Calu3 (cell line): ENCODE results near the gene ERCC8. TPM values are rescaled to one million over a fixed set of nuclear protein-coding genes. Genes with fewer than 3 reads are reported as not detected.

Source experiments
- BruUV-seq: library from RNA; stranded (reverse); fragments of 400-500 nt; replicated peaks from 2 replicates; lab custom pipeline; 2021; lab: Mats Ljungman, UMichigan
- CTCF ChIA-PET: fragments of 300-600 bp; sonication (Branson Sonifier 250); formaldehyde crosslinking; loops from one replicate; lab custom pipeline; 2022; ENCODE audit warnings: antibody characterized with exemption; lab: Charles Lee
- DNase-seq: peaks from one replicate; pipeline ENCODE4 v3.0.0; 2022
- H3K27ac Mint-ChIP-seq: one replicate; pipeline ENCODE4 v1.8.0; 2022; ENCODE audit warnings: mixed read lengths; ENCODE audit not compliant: unreplicated experiment
- H3K27me3 Mint-ChIP-seq: one replicate; pipeline ENCODE4 v1.8.0; 2022; ENCODE audit warnings: mixed read lengths; ENCODE audit not compliant: unreplicated experiment
- H3K36me3 Mint-ChIP-seq: one replicate; pipeline ENCODE4 v1.8.0; 2022; ENCODE audit warnings: mild to moderate bottlenecking, moderate library complexity, mixed read lengths; ENCODE audit not compliant: insufficient read depth, unreplicated experiment
- H3K4me1 Mint-ChIP-seq: one replicate; pipeline ENCODE4 v1.8.0; 2022; ENCODE audit warnings: mild to moderate bottlenecking, low read depth, mixed read lengths; ENCODE audit not compliant: unreplicated experiment
- H3K4me3 Mint-ChIP-seq: one replicate; pipeline ENCODE4 v1.8.0; 2022; ENCODE audit warnings: mild to moderate bottlenecking, low read depth, moderate library complexity, mixed read lengths; ENCODE audit not compliant: unreplicated experiment
- H3K9me3 Mint-ChIP-seq: one replicate; pipeline ENCODE4 v1.8.0; 2022; ENCODE audit warnings: low read depth, mixed read lengths; ENCODE audit not compliant: unreplicated experiment
- CTCF ChIP-seq: fragments of 200-600 bp; IDR thresholded peaks from one replicate; pipeline ENCODE4 v1.8.0; 2022; ENCODE audit warnings: antibody characterized with exemption; ENCODE audit not compliant: unreplicated experiment
- intact Hi-C: fragments of 100-400 bp; cut with micrococcal nuclease; formaldehyde crosslinking; loops from one replicate; pipeline ENCODE4 v1.10.0; 2022; ENCODE audit not compliant: unreplicated experiment
- total RNA-seq: library from RNA; stranded (reverse); gene quantifications from 2 replicates; pipeline ENCODE4 v1.2.3, GENCODE V29; 2022

Gene ERCC8
- total RNA-seq, 1 experiment from 2014 or later = 19.7 TPM

DNA sequence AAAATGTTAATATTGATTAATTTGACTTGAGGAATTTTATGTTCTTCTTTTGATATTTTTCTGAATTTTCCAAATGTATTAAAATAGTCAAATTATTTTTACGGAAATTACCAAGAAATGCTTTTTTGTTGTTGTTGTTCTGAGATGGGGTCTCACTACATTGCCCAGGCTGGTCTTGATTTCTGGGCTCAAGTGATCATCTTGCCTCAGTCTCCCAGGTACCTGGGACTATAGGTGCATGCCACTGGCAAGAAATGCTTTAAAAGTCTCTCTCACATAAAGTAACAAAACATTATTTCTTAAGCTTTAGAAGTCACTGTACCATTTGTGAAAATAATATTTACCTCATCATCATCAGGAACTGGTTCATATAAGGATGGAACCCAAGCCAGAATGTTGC lies 57.8 kb downstream of the ERCC8 start:
- no peak overlapping the region for H3K27ac Mint-ChIP-seq
- H3K9me3 Mint-ChIP-seq = no peaks in the 10 kb centered on the region
- no peak for DNase-seq
- CTCF ChIA-PET = no interaction called here
- no peaks in the 10 kb centered on the region for H3K36me3 Mint-ChIP-seq
- H3K4me1 Mint-ChIP-seq = no peaks in the 10 kb centered on the region
- no peak overlapping the region for H3K4me3 Mint-ChIP-seq
- no peak for TF ChIP-seq CTCF
- no TSS peak for BruUV-seq
- intact Hi-C loops = no loop called here
- H3K27me3 Mint-ChIP-seq = no peaks in the 10 kb centered on the region

DNA sequence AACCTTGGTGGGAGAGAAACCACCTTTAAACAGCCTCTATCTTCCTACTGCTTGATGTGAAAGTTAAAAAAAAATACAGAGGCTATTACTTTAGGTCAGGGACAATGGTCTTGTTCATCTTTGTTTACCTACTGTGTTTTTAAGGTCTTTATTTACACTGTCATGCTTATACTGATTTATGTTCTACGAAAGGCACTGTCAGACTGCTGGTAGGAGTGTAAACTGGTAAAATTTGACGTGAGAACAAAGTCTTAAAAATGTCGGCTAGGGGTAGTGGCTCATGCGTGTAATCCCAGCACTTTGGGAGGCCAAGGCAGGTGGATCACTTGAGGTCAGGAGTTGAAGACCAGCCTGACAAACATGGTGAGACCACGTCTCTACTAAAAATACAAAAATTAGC lies 58.7 kb downstream of the ERCC8 start:
- DNase-seq = no peak
- no peaks in the 10 kb centered on the region for H3K4me1 Mint-ChIP-seq
- no peaks in the 10 kb centered on the region for H3K9me3 Mint-ChIP-seq
- no peaks in the 10 kb centered on the region for H3K27me3 Mint-ChIP-seq
- intact Hi-C loops = no loop called here
- no peak overlapping the region for H3K4me3 Mint-ChIP-seq
- no TSS peak for BruUV-seq
- CTCF ChIA-PET = no interaction called here
- no peak overlapping the region for H3K27ac Mint-ChIP-seq
- peaks cover 5% of the 10 kb centered on the region for H3K36me3 Mint-ChIP-seq
- TF ChIP-seq CTCF = no peak

- no peaks in the 10 kb centered on the region for H3K4me1 Mint-ChIP-seq
- no TSS peak for BruUV-seq
- peaks cover 9% of the 10 kb centered on the region for H3K9me3 Mint-ChIP-seq
- H3K4me3 Mint-ChIP-seq = no peak overlapping the region
- H3K27me3 Mint-ChIP-seq = no peaks in the 10 kb centered on the region
- CTCF ChIA-PET = no interaction called here
- no peak overlapping the region for H3K27ac Mint-ChIP-seq
- TF ChIP-seq CTCF = no peak
- peak; percentile 3 for DNase-seq
- intact Hi-C loops = loop anchor here (1.0 kb wide), 1 partner anchor 206 kb away; no protein-coding TSS in a partner anchor
- peaks cover 5% of the 10 kb centered on the region for H3K36me3 Mint-ChIP-seq
These were observed 61.6 kb downstream of the ERCC8 start for GRCh38 chr5:60883229-60883628.

- no peaks in the 10 kb centered on the region for H3K36me3 Mint-ChIP-seq
- H3K27ac Mint-ChIP-seq = no peak overlapping the region
- H3K4me1 Mint-ChIP-seq = no peaks in the 10 kb centered on the region
- CTCF ChIA-PET = no interaction called here
- no TSS peak for BruUV-seq
- TF ChIP-seq CTCF = no peak
- H3K4me3 Mint-ChIP-seq = no peak overlapping the region
- intact Hi-C loops = no loop called here
- DNase-seq = no peak
- no peaks in the 10 kb centered on the region for H3K27me3 Mint-ChIP-seq
- H3K9me3 Mint-ChIP-seq = peaks cover 7% of the 10 kb centered on the region
These were observed 72.0 kb downstream of the ERCC8 start for GRCh38 chr5:60872892-60873291.
